Endothelial cell of hepatic sinusoid (primary cell): ENCODE data around the gene S1PR3.

ENCODE experiments used
- in situ Hi-C: cut with HindIII; loops from 2 replicates; pipeline ENCODE4 v1.10.0; 2017; ENCODE audit warnings: low sequenced_read_pairs

The S1PR3 gene

DNA sequence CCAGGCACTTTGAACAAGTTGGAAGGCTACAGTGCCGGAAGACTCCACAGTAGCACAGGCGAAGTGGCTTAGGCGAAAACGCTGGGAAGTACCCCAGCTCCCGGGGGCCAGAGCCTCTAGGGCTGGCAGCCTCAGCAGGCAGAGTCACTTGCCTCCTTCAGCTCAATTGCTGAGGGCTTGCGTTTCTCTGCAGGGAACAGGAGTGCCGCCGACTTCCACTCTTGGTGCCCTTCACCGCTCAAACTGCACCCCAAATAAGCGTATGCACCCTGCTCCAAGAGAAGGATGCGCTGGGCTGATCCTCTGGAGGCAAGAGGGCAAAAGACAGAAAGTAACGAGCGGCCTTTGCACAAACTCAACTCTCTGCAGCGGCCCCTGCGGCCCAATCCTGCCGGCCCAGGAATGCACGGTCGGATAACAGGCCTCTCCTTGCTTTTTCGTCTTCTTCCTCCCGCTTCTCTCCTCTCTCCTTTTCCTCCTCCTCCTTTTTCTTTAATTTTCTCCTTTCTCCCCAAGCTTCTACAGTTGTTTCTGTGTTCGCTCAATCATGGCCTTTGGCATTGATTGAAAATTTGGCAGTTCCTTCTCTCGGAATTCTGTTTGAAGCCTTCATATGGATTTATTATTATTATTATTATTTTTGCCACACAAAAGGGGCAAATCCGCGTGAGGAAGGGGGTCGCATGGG lies 1.1 kb upstream of the S1PR3 start:
- in situ Hi-C loops = no loop called here

GRCh38 chr9:88990729-88991065 lies 571 bp upstream of the S1PR3 start:
- in situ Hi-C loops = no loop called here

DNA sequence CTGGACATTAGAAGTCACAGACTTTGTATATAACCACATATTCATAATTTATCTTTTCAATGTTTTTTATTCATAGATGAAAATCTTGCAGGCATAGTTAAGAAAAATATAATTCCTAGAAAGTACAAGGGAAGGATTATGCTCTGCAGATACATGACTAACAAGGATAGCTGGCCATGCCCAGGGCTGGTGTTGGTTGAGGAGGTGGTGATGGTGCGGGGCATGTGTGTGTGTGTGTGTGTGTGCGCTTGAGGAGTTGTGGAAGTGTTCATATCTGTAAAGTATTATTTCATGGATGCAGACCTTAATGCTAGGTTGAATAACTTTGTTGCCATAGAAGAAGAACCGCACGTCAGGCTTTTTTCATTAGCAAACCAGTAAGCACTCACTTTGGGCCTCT lies 1.3 kb downstream of the S1PR3 start:
- in situ Hi-C loops = no loop called here

- in situ Hi-C loops = no loop called here
Observed at GRCh38 chr9:88993327-88993726, 2.1 kb downstream of the S1PR3 start.

DNA sequence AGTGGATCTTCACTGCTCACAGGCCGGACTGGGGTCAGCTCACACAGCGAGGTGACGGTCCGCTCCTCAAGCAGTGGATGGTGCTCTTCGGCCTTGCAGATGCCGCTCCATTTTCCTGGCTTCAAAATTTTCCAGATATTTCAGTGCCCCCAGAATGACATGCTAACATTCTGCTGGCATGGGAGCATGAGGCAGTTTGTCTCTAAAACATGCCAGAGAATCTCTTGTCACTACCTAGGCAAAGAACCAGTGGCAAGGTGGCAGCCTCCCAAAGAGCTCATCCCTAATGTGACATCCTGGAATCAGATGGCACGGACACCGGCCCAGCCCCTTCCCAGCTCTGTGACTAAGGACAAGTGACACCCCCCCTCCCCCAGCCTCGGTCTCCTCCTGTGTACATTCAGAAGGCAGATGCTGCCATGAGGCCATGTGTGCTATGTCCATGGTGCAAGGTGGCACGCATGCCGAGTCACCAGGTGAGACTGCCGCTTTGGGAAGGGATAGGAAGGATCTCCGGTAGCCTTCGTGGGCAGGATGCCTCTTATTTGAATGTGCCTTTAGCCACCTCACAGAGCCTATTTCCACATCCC lies 2.7 kb downstream of the S1PR3 start:
- in situ Hi-C loops = no loop called here

DNA sequence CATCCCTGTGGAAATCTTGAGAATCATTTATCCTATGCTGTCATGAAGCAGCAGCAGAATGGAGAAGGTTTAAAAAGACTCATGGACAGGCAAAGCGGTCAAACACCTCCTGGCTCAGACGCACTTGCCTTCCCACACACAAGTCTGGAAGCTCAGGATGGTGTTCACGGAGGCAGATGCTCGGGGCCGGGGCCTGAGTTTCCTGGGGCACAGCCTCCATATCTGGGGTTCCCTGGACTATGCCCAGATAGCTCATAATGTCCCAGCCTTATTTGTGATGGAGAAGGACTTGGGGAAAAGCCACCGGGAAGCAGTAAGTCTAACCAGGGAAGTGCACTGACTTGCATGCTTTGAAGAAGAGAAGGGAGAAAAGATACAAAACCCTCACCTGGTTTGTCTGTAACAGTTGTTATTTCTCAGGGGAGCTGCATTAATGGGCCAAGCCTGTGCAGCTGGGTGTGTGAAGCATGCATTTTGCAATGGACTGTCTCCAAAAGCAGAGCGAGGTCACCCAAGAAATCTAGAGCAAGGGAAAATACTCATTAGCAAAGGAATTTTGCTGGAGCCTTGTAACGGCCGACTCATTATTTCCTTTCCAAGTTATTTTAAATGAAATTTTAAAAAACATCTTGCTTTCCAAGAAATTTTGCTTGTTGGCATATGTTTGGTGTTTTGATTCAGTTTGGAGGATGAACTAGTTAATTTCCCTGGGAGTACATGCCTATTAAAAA lies 3.4 kb downstream of the S1PR3 start:
- in situ Hi-C loops = no loop called here

DNA sequence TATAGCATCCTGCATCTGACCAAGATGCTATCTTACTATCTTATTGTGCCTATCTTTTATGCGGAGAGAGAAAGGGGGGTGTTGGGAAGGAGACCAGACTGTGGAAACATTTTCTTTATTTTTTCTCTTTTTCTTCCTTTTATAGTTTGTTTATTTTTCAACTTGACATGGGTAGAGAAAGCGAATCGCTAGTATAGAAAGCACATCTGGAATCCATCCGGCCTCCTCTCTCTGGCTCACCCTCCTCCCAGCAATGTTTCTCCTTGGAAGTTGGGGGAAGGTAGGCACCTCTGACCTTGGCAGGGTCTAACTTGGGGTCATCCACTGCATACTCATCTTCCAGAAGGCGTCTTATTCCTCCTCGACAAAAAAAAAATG lies 3.9 kb downstream of the S1PR3 start:
- in situ Hi-C loops = no loop called here

GRCh38 chr9:88995627-88996026 lies 4.4 kb downstream of the S1PR3 start:
- in situ Hi-C loops = no loop called here

GRCh38 chr9:88996046-88996920 lies 5.0 kb downstream of the S1PR3 start:
- in situ Hi-C loops = no loop called here

DNA sequence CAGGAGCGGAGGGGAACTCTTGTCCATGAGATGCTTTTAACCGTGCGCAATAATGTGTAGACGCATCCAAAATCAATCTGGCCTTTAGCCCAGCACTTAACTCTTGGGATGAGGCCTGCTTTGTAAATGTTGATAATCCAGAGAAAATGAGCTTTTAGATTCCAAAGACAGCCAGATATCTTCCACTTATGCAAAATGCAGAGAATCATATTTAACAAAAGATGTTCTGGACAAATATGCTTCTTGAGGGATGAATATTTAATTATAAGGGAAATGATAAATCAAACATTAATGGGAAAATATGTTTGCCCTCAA lies 5.6 kb downstream of the S1PR3 start:
- in situ Hi-C loops = no loop called here

- in situ Hi-C loops = no loop called here
Observed at GRCh38 chr9:88997646-88998045, 6.4 kb downstream of the S1PR3 start.

DNA sequence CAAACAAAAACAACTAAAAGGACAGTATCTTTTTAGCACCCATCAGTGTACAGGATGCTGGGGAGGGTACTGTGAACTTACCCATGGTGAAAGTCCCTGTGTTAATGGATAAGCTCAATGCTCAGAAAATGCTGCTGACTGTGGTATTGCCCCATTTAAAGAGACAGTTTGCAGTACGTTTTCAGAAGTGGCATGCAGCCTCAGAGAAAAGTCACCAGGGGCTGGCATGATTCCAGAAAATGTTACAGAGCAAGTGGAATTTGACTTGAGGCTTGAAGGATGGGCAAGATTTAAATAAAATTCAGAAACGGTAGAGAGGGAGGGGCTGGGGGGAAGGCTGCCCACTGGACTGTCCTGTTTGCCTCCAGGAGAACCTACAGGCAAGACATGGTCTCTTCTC lies 7.2 kb downstream of the S1PR3 start:
- in situ Hi-C loops = no loop called here

- in situ Hi-C loops = no loop called here
Observed at GRCh38 chr9:88998911-88999310, 7.6 kb downstream of the S1PR3 start.

GRCh38 chr9:89000371-89000781 lies 9.1 kb downstream of the S1PR3 start:
- in situ Hi-C loops = loop anchor here (25.0 kb wide), 1 partner anchor 413 kb away; no protein-coding TSS in a partner anchor

DNA sequence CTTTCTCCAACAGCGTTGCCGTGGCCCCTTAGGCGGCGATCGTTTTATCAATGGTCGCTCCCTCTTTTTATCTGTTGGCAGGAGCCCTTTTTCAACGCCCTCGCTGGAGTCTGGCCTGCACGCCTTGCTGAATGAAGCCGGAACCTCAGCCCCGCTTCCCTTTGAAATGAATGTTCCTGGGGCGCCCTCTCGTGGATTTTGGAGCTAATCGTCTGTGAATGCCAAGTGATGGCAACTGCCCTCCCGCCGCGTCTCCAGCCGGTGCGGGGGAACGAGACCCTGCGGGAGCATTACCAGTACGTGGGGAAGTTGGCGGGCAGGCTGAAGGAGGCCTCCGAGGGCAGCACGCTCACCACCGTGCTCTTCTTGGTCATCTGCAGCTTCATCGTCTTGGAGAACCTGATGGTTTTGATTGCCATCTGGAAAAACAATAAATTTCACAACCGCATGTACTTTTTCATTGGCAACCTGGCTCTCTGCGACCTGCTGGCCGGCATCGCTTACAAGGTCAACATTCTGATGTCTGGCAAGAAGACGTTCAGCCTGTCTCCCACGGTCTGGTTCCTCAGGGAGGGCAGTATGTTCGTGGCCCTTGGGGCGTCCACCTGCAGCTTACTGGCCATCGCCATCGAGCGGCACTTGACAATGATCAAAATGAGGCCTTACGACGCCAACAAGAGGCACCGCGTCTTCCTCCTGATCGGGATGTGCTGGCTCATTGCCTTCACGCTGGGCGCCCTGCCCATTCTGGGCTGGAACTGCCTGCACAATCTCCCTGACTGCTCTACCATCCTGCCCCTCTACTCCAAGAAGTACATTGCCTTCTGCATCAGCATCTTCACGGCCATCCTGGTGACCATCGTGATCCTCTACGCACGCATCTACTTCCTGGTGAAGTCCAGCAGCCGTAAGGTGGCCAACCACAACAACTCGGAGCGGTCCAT lies 10.0 kb downstream of the S1PR3 start:
- in situ Hi-C loops = loop anchor here (25.0 kb wide), 1 partner anchor 414 kb away; no protein-coding TSS in a partner anchor

GRCh38 chr9:89001917-89002540 lies 10.8 kb downstream of the S1PR3 start:
- in situ Hi-C loops = loop anchor here (25.0 kb wide), 1 partner anchor 415 kb away; no protein-coding TSS in a partner anchor

DNA sequence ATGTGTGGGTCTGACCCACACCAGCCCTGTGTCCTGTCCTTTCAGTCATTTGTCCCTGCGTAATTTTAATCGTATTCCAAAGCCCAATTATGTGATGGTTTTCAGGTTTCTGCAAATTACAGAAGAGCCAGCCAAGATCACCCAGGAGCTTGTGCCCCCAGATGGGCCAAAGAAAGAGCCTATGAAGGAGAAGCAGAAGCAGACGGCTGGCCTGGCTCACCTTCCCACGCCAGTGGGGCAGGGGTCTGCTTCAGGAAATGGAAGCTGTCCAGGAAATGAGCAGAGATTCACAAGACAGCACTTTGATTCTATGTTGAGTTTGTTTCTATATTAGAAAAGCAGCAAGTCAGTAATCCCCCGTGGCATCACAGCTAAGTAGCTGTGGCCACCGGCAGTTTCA lies 11.7 kb downstream of the S1PR3 start:
- in situ Hi-C loops = loop anchor here (25.0 kb wide), 1 partner anchor 416 kb away; no protein-coding TSS in a partner anchor

GRCh38 chr9:89005323-89005722 lies 14.1 kb downstream of the S1PR3 start:
- in situ Hi-C loops = loop anchor here (25.0 kb wide), 1 partner anchor 418 kb away; no protein-coding TSS in a partner anchor

DNA sequence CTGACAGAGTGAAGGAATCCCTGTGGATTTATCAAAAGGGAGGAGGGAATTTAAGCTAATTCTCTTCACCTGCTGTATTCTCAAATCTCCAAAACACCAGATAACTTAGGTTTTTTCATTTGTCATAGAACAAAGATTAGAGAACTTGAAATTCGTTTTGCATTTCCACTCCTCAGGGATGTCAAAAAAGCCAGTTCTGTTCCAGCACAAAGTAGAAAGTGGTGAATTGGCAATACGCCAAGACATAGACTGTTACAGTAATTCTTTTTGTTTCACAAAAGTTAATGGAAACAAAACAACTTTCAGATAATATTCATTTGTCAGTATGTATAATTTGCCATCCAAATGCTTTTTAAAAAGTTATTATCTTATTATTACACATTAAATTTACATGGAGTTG lies 15.0 kb downstream of the S1PR3 start:
- in situ Hi-C loops = loop anchor here (25.0 kb wide), 1 partner anchor 419 kb away; no protein-coding TSS in a partner anchor
